HG03135 (cell line): ENCODE results near the gene PEX19.

Experiments
- ATAC-seq: cut with Tn5 transposase; IDR thresholded peaks from one replicate; pipeline ENCODE4 v1.9.1; 2021; ENCODE audit warnings: mild to moderate bottlenecking, moderate library complexity; ENCODE audit not compliant: unreplicated experiment

Gene PEX19

DNA sequence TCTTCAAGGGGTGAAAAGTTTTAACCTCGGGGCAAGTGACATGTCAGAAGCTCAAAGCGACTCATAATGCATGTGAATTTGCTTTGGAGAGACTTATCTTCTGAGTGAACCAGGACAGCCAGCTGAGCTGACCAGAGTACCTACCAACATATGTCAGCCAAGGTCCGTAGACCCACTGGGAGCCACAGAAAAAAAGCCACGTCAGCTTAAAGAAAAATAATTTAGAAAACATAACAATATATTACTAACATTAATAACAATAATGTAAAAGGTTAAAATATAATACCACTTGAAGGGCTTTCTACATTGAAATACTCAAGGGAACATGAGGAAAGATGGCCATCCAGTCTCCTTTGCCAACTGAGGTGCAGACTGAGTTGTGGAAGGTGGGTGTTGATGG, 6.9 kb downstream of the PEX19 start:
- ATAC-seq, result no peak

DNA sequence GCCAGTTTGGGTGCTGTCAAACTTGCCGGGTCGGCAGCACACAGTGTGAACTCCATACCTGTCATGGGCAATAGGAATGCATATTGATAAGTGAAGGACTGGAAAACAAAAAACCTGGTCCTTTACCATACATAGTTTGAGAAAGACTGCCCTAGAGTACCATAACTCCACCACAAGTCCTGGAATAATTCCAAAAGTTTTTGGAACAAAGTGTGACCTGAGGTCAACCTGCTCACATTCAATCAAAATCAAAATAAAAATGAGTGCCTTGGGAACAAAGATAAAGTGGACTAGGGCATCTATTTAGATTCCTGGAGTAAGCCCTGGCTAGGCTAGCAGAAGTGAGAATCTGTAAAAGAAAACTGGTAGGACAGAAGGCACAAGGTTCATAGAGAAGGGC, 7.6 kb downstream of the PEX19 start:
- ATAC-seq, result no peak

DNA sequence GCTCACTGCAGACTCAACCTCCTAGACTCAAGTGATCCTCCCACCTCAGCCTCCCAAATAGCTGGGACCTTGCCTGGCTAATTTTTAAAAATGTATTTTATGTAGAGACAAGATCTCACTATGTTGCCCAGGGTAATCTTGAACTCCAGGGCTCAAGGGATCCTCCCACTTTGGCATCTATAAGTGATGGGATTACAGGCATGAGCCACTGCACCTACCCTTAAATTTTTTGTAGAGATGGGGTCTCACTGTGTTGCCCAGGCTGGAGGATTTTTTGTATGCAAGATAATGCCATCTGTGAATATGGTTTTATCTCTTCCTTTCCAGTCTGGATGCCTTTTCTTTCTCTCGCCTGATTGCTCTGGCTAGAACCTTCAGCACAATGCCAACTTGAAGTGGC, 13.9 kb downstream of the PEX19 start:
- ATAC-seq, result no peak

DNA sequence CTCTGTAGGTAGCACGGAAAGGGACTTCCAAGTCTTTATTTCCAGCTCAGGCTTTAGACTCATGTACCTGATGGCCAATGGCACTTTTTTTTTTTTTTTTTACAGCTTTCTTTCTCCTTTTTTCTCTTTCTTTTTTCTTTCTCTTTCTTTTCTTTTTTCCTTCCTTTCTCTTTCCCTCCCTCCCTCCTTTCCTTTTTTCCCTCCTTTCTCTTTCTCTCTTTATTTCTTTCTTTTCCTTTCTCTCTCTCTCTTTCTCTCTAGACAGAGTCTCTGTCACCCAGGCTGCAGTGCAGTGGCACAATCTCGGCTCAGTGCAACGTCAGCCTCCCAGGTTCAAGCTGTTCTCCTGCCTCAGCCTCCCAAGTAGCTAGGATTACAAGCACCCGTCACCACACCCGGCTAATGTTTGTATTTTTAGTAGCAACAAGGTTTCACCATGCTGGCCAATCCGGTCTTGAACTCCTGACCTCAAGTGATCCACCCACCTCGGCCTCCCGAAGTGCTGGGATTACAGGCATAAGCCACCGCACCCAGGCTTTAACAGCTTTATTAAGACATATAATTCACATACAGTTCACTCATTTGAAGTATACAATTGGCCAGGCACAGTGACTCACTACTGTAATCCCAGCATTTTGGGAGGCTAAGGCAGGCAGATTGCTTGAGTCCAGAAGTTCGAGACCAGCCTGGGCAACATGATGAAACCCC, 17.5 kb downstream of the PEX19 start:
- ATAC-seq, result no peak

DNA sequence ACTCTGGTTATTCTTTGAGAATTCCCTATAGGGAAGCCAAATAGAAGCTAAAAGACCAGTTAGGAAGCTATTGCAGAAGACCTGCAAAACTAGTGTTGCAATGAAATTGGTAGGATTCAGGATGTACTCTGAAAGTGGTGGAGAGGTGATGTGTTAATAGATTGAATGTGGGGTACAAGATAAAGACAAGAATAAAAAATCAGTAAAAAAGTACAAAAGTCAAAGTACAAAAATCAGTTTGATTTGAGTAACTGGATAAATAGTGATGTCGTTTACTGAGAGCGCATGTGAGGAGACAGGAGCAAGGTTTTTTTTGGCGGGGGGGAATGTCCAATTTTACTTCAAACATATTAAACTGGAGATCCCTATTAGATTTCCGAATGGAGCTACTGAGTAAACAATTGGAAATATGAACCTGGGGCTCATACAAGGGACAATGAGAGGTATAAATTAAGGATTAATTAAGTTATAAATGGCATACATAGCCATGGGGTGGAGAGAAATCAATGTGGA, 20.1 kb downstream of the PEX19 start:
- ATAC-seq, result no peak

DNA sequence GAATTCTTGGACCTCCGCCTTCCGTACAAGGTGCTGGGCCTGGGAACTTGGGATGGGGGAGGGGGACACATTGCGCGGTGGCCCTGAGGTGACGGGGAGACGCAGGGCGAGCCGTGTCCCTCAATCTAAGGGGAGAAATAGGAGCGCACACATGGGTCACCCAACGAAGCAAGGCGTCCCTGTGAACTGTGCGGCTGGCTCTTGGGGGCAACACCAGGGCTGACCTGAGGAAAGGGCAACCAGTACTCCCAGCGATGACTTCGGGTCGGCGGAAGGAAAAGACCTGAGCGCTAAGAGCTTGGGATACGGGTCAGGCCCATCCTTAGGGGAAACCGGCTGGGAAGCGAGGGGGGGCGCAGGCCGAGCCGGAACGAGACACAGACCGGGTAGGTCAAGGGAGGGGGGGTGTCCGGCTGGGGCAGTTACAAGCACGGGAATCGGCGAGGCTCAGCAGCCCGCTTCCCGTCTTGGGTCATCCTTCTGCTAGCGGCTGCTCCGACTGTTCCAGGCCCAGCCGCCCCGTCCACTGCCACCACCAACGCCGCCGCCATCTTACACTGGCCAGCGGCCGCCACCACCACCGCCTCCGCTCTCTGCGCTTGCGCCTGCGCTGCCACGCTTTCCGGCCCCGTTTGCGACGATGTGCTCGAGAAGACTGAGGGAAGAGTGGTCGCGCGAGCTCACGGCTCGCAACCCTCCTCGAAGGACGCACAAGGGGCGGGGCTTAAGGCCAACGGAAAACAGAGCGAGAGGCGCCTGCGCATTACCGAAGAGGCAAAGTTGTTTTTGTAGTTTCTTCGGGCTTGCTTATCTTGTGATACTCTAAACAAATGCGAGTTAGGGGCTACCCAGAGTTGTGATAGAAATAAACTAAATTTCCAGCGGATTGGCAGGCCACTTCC, 22.8 kb downstream of the PEX19 start, which contains the start of gene DCAF8:
DCAF8 (minus strand) TSS at position 657 of the 902 bp plus-strand sequence. CDS start 18,541 bp downstream, outside the sequence.
- peak; percentile 88 for ATAC-seq

DNA sequence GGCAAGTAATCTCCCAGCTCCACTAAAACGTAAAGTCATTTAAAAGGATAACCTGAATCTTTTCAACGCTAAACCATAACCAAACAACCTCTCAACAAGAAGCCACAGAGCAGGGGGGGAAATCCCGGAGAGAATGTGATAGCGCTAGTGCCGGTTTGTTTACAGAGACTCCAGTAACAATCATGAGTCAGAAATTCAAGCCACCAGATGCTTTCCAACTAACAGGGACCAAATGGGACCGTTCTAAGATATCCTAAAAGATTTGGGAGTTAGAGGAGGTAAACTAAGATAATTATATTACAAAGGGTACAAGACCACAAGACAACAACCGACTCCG, 23.4 kb downstream of the PEX19 start:
- peak; percentile 39 for ATAC-seq

DNA sequence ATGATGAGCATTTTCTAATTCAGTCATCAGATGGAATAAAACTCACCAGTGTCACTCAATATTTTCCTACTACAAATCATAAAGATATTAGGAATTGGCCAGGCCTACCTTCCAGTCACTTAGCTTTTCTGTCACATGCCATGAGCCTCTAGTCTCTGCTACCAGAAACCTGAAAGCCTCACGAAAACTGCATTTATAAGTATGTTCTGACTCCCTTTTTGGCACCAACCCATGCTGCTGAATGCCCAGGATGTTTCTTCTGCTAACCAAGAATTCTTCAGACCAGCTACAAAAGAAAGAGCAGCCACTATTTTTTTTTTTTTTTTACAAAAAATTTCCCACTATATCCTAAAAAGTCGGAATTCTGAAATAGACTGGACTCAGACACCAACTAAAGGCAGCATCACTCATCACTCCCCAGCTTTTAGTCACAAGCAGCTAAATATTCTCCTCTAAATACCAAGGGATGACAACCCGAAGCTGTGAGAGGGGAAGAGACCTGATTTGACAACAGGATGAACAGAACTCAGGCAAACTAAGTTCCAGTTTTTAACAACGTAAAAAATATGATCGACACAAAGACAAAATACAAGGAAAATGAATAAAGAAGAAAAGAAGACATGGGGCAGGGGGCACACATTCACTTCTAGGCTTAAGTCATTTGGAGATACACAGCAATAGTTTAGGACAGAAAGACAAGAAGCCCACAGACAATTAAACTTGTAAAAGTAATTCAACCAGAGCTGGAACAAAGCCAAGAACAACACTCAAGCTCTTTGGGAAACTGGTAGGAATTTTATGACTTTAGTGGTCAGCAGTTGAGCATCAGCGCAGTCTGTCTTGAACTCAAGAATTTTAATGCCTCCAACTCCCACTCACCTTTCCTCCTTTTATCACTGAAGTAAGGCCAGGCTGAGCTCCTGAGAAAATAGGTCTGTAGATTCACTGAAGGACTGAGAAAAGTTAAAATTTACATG, 24.2 kb downstream of the PEX19 start:
- ATAC-seq, result no peak

DNA sequence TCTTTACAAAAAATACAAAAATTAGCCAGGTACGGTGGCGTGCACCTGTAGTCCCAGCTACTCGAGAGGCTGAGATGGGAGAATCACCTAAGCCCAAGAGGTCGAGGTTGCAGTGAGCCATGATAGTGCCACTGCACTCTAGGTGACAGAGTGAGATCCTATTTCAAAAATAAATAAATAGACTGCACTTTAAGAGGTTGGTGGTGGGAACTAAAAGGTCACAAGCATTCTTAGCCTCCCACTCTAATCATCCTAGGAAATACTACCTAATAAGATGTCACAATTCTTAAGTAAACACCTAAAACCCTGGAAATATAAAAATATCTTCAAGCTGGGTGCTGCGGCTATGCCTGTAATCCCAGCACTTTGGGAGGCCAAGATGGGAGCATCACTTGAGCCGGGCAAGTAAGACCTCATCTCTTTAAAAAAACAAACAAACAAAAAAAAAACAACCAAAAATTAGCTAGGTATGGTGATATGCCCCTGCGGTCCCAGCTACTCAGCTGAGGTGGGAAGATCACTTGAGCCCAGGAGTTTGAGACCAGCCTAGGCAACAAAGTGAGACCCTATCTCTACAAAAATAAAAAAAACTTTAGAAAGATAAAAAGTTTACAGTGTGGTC, 26.6 kb downstream of the PEX19 start:
- ATAC-seq, result no peak

- no peak for ATAC-seq
Observed at GRCh38 chr1:160257411-160258015, 27.4 kb downstream of the PEX19 start.

- no peak for ATAC-seq
Observed at GRCh38 chr1:160256396-160257046, 28.4 kb downstream of the PEX19 start.

DNA sequence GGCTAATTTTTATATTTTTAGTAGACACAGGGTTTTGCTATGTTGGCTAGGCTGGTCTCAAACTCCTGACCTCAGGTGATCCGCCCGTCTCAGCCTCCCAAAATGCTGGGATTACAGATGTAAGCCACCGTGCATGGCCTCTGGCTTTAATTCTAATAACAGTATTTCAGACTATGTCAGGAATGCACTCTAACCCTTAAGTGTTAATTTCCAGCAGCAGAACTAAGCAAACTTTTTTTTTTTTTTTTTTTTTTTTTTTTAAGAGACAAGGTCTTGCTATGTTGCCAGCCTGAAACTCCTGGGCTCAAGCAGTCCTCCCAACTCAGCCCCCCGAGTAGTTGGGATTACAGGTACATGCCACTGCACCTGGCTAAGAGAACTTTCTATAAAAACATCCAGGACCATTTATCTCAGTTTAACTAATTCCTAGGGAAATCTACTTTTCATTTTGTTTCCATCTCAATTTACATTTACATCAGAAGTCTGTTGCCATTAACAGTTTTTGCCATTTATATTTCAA, 29.1 kb downstream of the PEX19 start:
- ATAC-seq, result no peak

GRCh38 chr1:160251687-160252526, 33.0 kb downstream of the PEX19 start:
- ATAC-seq, result peak; percentile 76

DNA sequence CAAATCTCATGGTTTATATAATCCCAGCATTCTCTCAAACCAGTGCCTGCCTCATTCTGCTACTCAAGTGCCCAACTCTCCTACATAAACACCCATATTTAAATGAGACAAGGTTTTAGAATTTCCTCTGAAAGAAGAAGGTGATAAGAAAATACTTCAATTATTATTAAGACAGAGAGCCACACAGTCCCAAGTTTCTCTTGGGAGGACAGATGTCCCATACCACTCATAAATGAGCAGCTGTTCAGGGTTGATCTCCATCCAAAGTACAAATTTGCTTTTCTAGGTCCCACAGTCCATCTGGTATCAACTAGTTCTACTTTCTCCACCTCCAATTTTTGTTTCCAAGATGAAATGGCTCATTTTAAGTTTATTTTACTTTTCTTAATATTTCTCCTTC, 33.9 kb downstream of the PEX19 start:
- ATAC-seq, result no peak

- ATAC-seq, result no peak
Observed at GRCh38 chr1:160247053-160247452, 37.9 kb downstream of the PEX19 start.

GRCh38 chr1:160245434-160245833, 39.5 kb downstream of the PEX19 start:
- no peak for ATAC-seq

GRCh38 chr1:160244209-160244608, 40.7 kb downstream of the PEX19 start:
- ATAC-seq, result no peak

- ATAC-seq, result no peak
Observed at GRCh38 chr1:160243767-160244166, 41.2 kb downstream of the PEX19 start.
